GM18505 (cell line): ENCODE data around the gene SLC25A33.

ENCODE experiments used
- ATAC-seq: cut with Tn5 transposase; IDR thresholded peaks from one replicate; pipeline ENCODE4 v1.9.1; 2021; ENCODE audit not compliant: unreplicated experiment
- POLR2A ChIP-seq: IDR thresholded peaks from 4 replicates; pipeline ENCODE4 v1.6.1; 2011; ENCODE audit warnings: borderline replicate concordance; ENCODE audit not compliant: insufficient read depth, insufficient read length; ENCODE audit errors: extremely low read depth

The SLC25A33 gene

GRCh38 chr1:9603766-9604753, 64.8 kb downstream of the SLC25A33 start:
- no peak for ATAC-seq

GRCh38 chr1:9604836-9605235, 65.6 kb downstream of the SLC25A33 start:
- no peak for ATAC-seq
- no peak for TF ChIP-seq POLR2A

More at GRCh38 chr1:9603766-9604753, 64.8 kb downstream of the SLC25A33 start:
- no peak for TF ChIP-seq POLR2A

GRCh38 chr1:9605946-9606455, 66.7 kb downstream of the SLC25A33 start:
- no peak for ATAC-seq
- no peak for TF ChIP-seq POLR2A

- TF ChIP-seq POLR2A = no peak
- ATAC-seq = no peak
These were observed 67.2 kb downstream of the SLC25A33 start for GRCh38 chr1:9606458-9606857.

GRCh38 chr1:9606948-9607347, 67.7 kb downstream of the SLC25A33 start:
- TF ChIP-seq POLR2A = no peak
- ATAC-seq = no peak

- no peak for TF ChIP-seq POLR2A
- ATAC-seq = no peak
These were observed 68.1 kb downstream of the SLC25A33 start for GRCh38 chr1:9607352-9607751.

- TF ChIP-seq POLR2A = no peak
- ATAC-seq = no peak
These were observed 70.7 kb downstream of the SLC25A33 start for GRCh38 chr1:9609998-9610397.

- ATAC-seq = no peak
- TF ChIP-seq POLR2A = no peak
These were observed 71.3 kb downstream of the SLC25A33 start for GRCh38 chr1:9610548-9610947.

- ATAC-seq = no peak
- TF ChIP-seq POLR2A = no peak
These were observed 72.5 kb downstream of the SLC25A33 start for GRCh38 chr1:9611716-9612115.

- TF ChIP-seq POLR2A = no peak
- ATAC-seq = no peak
These were observed 73.0 kb downstream of the SLC25A33 start for GRCh38 chr1:9612162-9612845.

- no peak for ATAC-seq
- no peak for TF ChIP-seq POLR2A
These were observed 73.8 kb downstream of the SLC25A33 start for GRCh38 chr1:9612871-9613624.

GRCh38 chr1:9613625-9614299, 74.5 kb downstream of the SLC25A33 start:
- TF ChIP-seq POLR2A = no peak
- no peak for ATAC-seq
